C4-2B (cell line): Measurements from ENCODE around the gene NALCN.
A peak's percentile ranks its signal among the peaks of the same experiment; 100 is the strongest.

Experiments
- H3K27ac ChIP-seq: fragments of 450-650 bp; 2 replicates; pipeline ENCODE4 v1.5.1; 2017
- ZFX ChIP-seq: fragments of 450-650 bp; IDR thresholded peaks from 2 replicates; pipeline ENCODE4 v1.6.1; 2017
- TF ChIP-seq, protein P1 (sequence below): fragments of 450-650 bp; conservative IDR thresholded peaks from 2 replicates; pipeline ENCODE4 v1.5.1; 2017; ENCODE audit warnings: mild to moderate bottlenecking

The NALCN gene

DNA sequence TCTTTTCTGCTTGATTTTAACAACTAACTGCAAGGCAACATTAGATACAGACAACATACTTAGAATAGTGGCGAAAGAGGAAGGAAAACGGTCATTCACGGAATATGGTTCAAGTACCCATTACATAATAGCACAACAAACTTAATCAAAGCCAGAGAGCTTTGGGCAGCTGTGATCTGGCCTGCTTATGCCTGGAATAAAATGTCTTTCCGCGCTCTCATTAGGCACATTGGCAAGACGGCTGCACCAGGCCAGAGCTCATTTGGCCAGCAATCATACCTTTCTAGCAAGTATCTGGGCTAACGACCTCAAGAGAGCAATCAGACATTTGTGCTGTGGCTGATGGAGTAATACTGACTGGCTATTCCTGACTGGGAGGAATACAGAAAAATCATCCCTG is 112.8 kb downstream of the NALCN start:
- no peak overlapping the region for H3K27ac ChIP-seq
- TF ChIP-seq, protein P1, sequence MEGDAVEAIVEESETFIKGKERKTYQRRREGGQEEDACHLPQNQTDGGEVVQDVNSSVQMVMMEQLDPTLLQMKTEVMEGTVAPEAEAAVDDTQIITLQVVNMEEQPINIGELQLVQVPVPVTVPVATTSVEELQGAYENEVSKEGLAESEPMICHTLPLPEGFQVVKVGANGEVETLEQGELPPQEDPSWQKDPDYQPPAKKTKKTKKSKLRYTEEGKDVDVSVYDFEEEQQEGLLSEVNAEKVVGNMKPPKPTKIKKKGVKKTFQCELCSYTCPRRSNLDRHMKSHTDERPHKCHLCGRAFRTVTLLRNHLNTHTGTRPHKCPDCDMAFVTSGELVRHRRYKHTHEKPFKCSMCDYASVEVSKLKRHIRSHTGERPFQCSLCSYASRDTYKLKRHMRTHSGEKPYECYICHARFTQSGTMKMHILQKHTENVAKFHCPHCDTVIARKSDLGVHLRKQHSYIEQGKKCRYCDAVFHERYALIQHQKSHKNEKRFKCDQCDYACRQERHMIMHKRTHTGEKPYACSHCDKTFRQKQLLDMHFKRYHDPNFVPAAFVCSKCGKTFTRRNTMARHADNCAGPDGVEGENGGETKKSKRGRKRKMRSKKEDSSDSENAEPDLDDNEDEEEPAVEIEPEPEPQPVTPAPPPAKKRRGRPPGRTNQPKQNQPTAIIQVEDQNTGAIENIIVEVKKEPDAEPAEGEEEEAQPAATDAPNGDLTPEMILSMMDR: no peak
- TF ChIP-seq ZFX: no peak

DNA sequence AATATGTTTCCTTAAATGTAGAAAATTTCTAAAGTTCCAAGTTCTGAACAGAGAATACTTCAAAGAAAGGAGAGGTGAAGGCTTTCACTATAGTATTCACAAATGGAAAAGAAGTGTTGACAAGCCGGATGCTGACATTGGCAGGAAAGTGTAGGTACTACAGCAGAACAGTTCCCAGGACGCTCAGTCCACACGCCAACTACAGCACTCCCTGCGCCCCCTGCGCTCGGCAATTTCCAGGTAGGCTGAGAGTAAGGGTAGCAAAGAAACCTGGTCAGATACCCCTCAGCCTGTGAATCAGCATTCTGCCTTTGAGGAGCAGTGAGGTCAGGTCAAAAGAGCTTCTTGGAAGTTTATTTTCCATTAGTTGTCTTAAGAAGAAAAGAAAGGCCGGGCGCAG is 115.3 kb downstream of the NALCN start:
- TF ChIP-seq, protein P1: no peak
- no peak for TF ChIP-seq ZFX
- H3K27ac ChIP-seq: no peak overlapping the region

DNA sequence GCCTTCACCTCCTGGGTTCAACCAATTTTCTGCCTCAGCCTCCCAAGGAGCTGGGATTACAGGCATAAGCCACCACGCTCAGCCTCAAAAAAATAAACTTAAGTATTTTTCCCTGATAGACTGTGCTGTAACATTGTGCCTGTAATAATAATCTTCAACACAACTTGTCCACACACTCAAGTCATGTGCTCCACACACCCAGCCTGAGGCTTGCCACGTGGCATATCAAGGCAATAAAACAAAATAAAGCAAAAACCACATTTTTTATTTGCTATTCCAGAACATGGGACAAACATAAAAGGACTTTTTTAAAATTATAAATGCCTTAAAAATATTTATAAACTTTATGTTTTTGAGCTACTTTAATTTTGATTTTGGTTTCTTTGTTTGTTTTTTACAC is 115.8 kb downstream of the NALCN start:
- no peak overlapping the region for H3K27ac ChIP-seq
- TF ChIP-seq, protein P1: no peak
- TF ChIP-seq ZFX: no peak

DNA sequence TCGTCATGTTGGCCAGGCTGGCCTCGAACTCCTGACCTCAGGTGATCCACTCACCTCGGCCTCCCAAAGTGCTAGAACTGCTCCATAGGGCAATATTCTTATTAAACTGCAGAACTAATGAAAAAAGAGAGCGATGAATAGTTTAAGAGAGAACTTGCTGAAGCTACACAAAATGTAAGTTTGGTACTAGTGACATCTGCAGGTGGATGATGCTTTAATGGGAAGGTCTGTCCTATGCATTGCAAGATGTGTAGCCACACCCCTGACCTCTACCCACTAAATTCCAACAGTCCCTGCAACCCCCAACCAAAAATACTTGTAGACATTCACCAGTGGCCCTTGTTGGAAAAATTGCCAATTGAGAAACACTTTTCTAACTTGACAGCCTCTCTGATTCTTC is 117.8 kb downstream of the NALCN start:
- TF ChIP-seq, protein P1: peak; percentile 5; the same call in 1 of the 2 replicates
- TF ChIP-seq ZFX: no peak

DNA sequence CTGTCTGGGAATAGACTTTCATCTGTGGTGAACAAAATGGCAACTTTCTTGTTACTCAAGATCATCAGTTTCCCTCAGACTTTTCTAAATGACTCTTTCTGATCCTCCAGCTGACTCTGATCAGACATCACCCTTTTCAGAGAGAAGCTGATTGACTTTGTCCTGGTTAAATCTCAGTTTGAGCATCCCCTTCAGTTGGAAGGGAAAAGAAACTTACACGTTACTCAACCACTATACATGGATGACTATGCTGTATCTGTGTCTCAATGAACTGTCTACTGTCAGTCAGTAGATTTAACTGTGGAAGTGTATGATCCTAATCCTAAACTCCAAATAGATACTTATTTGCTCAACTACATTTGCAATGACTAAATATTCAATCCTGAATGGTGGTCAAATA is 118.5 kb downstream of the NALCN start:
- no peak overlapping the region for H3K27ac ChIP-seq
- TF ChIP-seq, protein P1: no peak
- no peak for TF ChIP-seq ZFX

More for the DNA sequence above, 117.8 kb downstream of the NALCN start:
- H3K27ac ChIP-seq: no peak overlapping the region

DNA sequence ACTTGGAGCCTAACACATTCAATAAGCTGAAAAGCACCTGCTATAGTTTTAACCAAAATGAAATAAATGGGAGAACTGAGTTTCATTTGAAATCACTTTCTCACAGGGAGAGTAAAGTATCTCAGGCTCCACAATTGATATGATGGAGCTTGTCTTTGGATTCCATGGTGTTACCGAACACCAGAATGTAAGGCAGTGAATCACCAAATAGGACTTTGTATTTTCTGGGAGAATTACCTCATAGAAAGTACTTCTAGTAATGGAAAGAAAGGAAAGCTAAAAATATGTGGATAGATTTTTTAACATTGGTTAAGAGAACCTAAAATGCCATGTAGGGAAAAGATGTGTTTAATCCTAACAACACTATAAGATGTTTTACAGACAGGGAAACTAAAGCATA is 123.6 kb downstream of the NALCN start:
- no peak overlapping the region for H3K27ac ChIP-seq
- TF ChIP-seq ZFX: no peak

DNA sequence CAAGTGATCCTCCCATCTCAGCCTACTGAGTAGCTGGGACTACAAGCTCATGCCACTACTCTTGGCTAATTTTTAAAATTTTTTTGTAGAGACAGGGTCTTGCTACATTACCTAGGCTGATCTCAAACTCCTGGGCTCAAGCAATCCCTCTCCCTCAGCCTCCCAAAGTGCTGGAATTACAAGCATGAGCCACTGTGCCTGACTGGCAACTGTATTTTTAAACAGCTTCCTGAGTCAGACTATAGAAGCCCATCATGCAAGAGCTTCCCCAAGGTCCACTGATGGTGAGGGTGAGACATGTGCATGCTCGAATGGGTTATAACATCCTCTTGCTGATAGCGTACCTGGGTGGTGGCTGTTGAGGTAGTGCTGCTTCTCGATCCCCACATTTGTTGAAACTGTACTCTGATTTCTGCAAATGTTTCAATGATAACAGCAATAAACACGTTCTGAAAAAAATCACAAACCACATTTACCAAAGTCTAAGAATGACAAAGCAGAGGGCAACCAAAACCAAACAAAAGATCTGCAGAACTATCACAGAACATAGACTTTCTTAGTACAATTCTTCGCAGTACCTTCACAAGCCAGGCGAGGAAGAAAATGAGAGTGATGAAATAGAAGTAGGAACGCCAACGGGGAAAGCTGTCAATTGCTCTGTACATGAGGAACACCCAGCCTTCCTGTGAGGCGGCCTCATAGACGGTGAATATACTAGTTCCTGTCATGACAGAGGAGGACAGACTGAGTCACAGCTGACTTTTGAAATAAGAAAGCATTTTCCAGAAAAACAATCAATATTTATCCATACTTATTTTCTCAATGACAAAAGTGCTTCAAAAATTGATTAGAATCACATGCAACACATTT is 124.4 kb downstream of the NALCN start:
- no peak for TF ChIP-seq ZFX
- TF ChIP-seq, protein P1: no peak

DNA sequence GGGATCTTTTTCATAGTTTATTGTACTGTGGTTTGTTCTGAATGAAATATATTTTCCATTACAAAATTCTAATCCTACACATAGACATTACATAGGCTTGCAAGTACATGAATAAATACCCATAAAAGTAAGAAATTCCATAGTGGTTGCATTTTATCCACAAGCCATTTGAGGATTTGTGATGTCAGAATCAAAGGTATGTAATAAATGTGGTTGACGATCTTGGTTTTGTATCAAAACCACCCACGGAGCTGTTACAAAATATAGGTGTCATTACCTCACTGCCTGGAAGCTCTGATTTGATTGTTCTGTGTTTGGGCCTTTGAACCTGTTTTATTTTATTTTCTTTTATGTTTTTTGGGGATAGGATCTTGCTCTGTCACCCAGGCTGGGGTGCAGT is 125.1 kb downstream of the NALCN start:
- no peak overlapping the region for H3K27ac ChIP-seq
- TF ChIP-seq, protein P1: no peak
- TF ChIP-seq ZFX: no peak

More for the DNA sequence above, 124.4 kb downstream of the NALCN start:
- no peak overlapping the region for H3K27ac ChIP-seq
